ENCODE data around the gene MUC12. TPM values are rescaled to one million over a fixed set of nuclear protein-coding genes. Genes with fewer than 3 reads are reported as not detected.

MUC12 gene
- total RNA-seq, 1 donor from 2014 or later: not detected

GRCh38 chr7:100952641-100953040, 16.7 kb upstream of the MUC12 start:
- intact Hi-C loops (cut with micrococcal nuclease): no loop called here

GRCh38 chr7:100957832-100958421, 11.4 kb upstream of the MUC12 start:
- intact Hi-C loops (cut with micrococcal nuclease): no loop called here

- intact Hi-C loops (cut with micrococcal nuclease): loop anchor here (10.0 kb wide), 1 partner anchor 345 kb away; no protein-coding TSS in a partner anchor
Measured at GRCh38 chr7:100959894-100960293, 9.5 kb upstream of the MUC12 start.

GRCh38 chr7:100962537-100962936, 6.8 kb upstream of the MUC12 start:
- intact Hi-C loops (cut with micrococcal nuclease): loop anchor here (10.0 kb wide), 1 partner anchor 342 kb away; no protein-coding TSS in a partner anchor

- intact Hi-C loops (cut with micrococcal nuclease): loop anchor here (10.0 kb wide), 1 partner anchor 341 kb away; no protein-coding TSS in a partner anchor
Measured at GRCh38 chr7:100963386-100963785, 6.0 kb upstream of the MUC12 start.

- intact Hi-C loops (cut with micrococcal nuclease): loop anchor here (10.0 kb wide), 1 partner anchor 341 kb away; no protein-coding TSS in a partner anchor
Measured at GRCh38 chr7:100963874-100964273, 5.5 kb upstream of the MUC12 start.

GRCh38 chr7:100964630-100965029, 4.7 kb upstream of the MUC12 start:
- intact Hi-C loops (cut with micrococcal nuclease): loop anchor here (5.0 to 10.0 kb wide), 2 partner anchors 208 to 340 kb away; no protein-coding TSS in a partner anchor

- intact Hi-C loops (cut with micrococcal nuclease): loop anchor here (5.0 to 10.0 kb wide), 2 partner anchors 207 to 340 kb away; no protein-coding TSS in a partner anchor
Measured at GRCh38 chr7:100965045-100965722, 4.2 kb upstream of the MUC12 start.

GRCh38 chr7:100965723-100966541, 3.4 kb upstream of the MUC12 start:
- intact Hi-C loops (cut with micrococcal nuclease): loop anchor here (1.0 to 10.0 kb wide), 6 partner anchors 51 to 339 kb away; partner anchors contain the start of gene ACHE

- intact Hi-C loops (cut with micrococcal nuclease): loop anchor here (1.0 to 10.0 kb wide), 6 partner anchors 51 to 338 kb away; partner anchors contain the start of gene ACHE
Measured at GRCh38 chr7:100966542-100967291, 2.6 kb upstream of the MUC12 start.

- intact Hi-C loops (cut with micrococcal nuclease): loop anchor here (5.0 to 10.0 kb wide), 2 partner anchors 205 to 337 kb away; no protein-coding TSS in a partner anchor
Measured at GRCh38 chr7:100967292-100967863, 2.0 kb upstream of the MUC12 start.

GRCh38 chr7:100968031-100968430, 1.3 kb upstream of the MUC12 start:
- intact Hi-C loops (cut with micrococcal nuclease): loop anchor here (5.0 to 10.0 kb wide), 2 partner anchors 204 to 337 kb away; no protein-coding TSS in a partner anchor

- intact Hi-C loops (cut with micrococcal nuclease): loop anchor here (5.0 to 10.0 kb wide), 2 partner anchors 204 to 336 kb away; no protein-coding TSS in a partner anchor
Measured at GRCh38 chr7:100968650-100969049, 715 bp upstream of the MUC12 start.

GRCh38 chr7:100971111-100972001, 2.0 kb downstream of the MUC12 start:
- intact Hi-C loops (cut with micrococcal nuclease): no loop called here

GRCh38 chr7:100972002-100972347, 2.6 kb downstream of the MUC12 start:
- intact Hi-C loops (cut with micrococcal nuclease): no loop called here

GRCh38 chr7:100974021-100974420, 4.7 kb downstream of the MUC12 start:
- intact Hi-C loops (cut with micrococcal nuclease): no loop called here

- intact Hi-C loops (cut with micrococcal nuclease): no loop called here
Measured at GRCh38 chr7:100975371-100975821, 6.0 kb downstream of the MUC12 start.

GRCh38 chr7:100978300-100978699, 8.9 kb downstream of the MUC12 start:
- intact Hi-C loops (cut with micrococcal nuclease): no loop called here
